Measurements from ENCODE around the gene LYPD5.
A peak's percentile ranks its signal among the peaks of the same experiment; 100 is the strongest.

The LYPD5 gene

DNA sequence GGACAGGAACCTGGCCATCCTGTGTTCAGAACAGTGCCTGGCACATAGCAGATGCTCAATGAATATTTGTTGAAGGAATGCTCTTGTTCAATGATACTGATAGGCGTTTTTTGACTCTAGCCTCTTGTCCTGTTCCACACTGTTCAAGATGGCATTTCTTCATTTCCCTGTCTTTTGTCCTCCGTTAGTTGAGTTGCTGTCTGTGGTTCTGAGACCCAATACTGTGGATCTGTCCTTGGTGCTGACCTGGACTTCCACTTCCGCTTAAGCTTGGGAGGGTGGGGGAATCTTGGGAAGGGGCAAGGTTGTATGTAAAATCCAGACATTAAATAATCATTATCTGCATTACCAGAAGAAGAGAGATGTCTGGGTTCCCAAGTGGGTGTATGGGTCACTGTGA lies 13.2 kb downstream of the LYPD5 start:
- Histone ChIP-seq H2AFZ (ENCODE audit: low read depth, low read length) (no peak overlapping the region), H3K4me3 (ENCODE audit: low read depth in 1 of 2, low read length in 2 of 2) (no peak overlapping the region), H3K79me2 (ENCODE audit: insufficient read depth, low read length) (no peaks in the 10 kb centered on the region), H3K9ac (ENCODE audit: low read depth, low read length) (no peak overlapping the region), H3K27ac (ENCODE audit: low read length) (no peak overlapping the region), H3K36me3 (ENCODE audit: insufficient read depth, low read length) (no peaks in the 10 kb centered on the region), H3K4me2 (ENCODE audit: insufficient read depth, low read length) (no peak overlapping the region), H4K20me1 (ENCODE audit: insufficient read depth, low read length) (no peaks in the 10 kb centered on the region), H3K9me3 (ENCODE audit: insufficient read depth, low read length, severe bottlenecking) (no peaks in the 10 kb centered on the region), H3K4me1 (ENCODE audit: insufficient read depth, low read length) (peaks cover 15% of the 10 kb centered on the region), H3K27me3 (ENCODE audit: insufficient read depth, low read length, poor library complexity) (no peaks in the 10 kb centered on the region)
- no peak for TF ChIP-seq EZH2 (IDR thresholded peaks at IDR 0.05; ENCODE audit: borderline replicate concordance, low read depth, low read length, severe bottlenecking)
- TF ChIP-seq, protein P1, sequence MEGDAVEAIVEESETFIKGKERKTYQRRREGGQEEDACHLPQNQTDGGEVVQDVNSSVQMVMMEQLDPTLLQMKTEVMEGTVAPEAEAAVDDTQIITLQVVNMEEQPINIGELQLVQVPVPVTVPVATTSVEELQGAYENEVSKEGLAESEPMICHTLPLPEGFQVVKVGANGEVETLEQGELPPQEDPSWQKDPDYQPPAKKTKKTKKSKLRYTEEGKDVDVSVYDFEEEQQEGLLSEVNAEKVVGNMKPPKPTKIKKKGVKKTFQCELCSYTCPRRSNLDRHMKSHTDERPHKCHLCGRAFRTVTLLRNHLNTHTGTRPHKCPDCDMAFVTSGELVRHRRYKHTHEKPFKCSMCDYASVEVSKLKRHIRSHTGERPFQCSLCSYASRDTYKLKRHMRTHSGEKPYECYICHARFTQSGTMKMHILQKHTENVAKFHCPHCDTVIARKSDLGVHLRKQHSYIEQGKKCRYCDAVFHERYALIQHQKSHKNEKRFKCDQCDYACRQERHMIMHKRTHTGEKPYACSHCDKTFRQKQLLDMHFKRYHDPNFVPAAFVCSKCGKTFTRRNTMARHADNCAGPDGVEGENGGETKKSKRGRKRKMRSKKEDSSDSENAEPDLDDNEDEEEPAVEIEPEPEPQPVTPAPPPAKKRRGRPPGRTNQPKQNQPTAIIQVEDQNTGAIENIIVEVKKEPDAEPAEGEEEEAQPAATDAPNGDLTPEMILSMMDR (IDR thresholded peaks at IDR 0.05; ENCODE audit: borderline replicate concordance, extremely low read depth, low read length, poor library complexity, severe bottlenecking), result no peak
- peak; percentile 30; the same call in 1 of the 3 replicates for ATAC-seq (ENCODE audit: insufficient read depth, low read depth)
- peak; percentile 59 for DNase-seq

DNA sequence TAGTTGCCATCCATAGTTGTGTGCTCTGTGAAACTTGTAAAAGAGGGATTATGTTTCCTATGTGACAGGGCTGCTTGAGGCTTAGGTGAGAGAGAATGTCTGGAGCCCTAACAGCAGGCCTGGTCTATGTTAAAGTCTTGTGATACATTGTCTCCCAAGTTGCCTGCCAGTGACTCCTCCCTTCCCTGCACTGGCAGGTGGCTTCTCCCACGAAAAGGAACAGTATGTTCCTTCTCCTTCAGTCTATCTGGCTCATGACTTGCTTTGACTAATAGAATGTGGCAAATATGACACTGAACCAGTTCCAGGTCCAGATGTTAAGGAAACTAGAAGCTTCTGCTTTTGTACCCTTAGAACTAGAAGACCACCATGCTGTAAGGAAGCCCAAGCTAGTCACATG lies 15.6 kb downstream of the LYPD5 start:
- no peaks in the 10 kb centered on the region for H3K27me3 ChIP-seq (ENCODE audit: insufficient read depth, low read length, poor library complexity)
- H4K20me1 ChIP-seq (ENCODE audit: insufficient read depth, low read length), result no peaks in the 10 kb centered on the region
- no peak for DNase-seq
- H3K4me3 ChIP-seq (ENCODE audit: low read depth in 1 of 2, low read length in 2 of 2), result no peak overlapping the region
- H3K36me3 ChIP-seq (ENCODE audit: insufficient read depth, low read length), result no peaks in the 10 kb centered on the region
- H3K4me1 ChIP-seq (ENCODE audit: insufficient read depth, low read length), result peaks cover 22% of the 10 kb centered on the region
- H3K79me2 ChIP-seq (ENCODE audit: insufficient read depth, low read length), result no peaks in the 10 kb centered on the region
- no peaks in the 10 kb centered on the region for H3K9me3 ChIP-seq (ENCODE audit: insufficient read depth, low read length, severe bottlenecking)
- H3K4me2 ChIP-seq (ENCODE audit: insufficient read depth, low read length), result no peak overlapping the region
- ATAC-seq (ENCODE audit: insufficient read depth, low read depth), result no peak
- TF ChIP-seq, protein P1 (IDR thresholded peaks at IDR 0.05; ENCODE audit: borderline replicate concordance, extremely low read depth, low read length, poor library complexity, severe bottlenecking), result no peak
- TF ChIP-seq EZH2 (IDR thresholded peaks at IDR 0.05; ENCODE audit: borderline replicate concordance, low read depth, low read length, severe bottlenecking), result no peak
- H3K27ac ChIP-seq (ENCODE audit: low read length), result no peak overlapping the region
- no peak overlapping the region for H2AFZ ChIP-seq (ENCODE audit: low read depth, low read length)
- H3K9ac ChIP-seq (ENCODE audit: low read depth, low read length), result no peak overlapping the region

DNA sequence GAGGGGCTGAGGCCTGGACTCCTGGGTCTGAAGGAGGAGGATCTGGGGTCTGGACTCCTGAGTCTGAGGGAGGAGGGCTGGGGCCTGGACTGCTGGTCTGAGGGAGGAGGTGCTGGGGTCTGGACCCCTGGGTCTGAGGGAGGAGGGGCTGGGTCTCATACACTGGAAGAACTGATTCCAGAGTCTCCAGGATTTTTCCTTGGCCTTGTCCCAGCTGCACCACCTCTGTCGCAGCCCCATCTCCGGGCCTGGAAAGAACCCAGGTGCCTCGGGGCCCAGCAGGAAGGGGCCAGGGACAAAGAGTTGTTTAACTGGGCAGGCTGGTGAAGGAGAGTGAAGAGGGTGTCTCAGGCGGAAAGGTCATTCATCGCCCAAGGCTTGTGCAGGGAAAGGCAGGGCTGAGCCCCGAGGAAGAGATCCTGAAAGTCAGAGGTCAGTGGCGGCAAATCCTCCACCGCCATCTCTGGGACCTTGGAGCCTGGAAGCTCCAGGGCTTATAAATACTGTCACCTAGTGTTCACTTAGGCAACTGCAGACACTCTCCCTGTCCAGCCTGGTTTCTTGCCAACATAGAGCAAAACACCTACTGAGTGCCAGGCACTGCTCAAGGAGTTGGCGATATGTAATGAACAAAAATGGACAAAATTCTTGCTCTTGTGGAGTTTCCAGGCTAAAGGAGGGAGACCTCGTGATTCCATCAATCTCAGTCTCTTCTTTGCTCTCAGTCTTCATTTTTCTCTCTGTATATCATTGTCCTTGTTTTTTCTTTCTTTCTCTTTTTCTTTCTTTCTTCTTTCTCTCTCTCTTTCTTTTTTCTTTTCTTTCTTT lies 17.1 kb downstream of the LYPD5 start:
- ATAC-seq (ENCODE audit: insufficient read depth, low read depth) (peak; percentile 72), DNase-seq (peak; percentile 67)
- Histone ChIP-seq H2AFZ (ENCODE audit: low read depth, low read length) (peak overlapping the region; percentile 88), H3K27ac (ENCODE audit: low read length) (peak overlapping the region; percentile 92), H4K20me1 (ENCODE audit: insufficient read depth, low read length) (no peaks in the 10 kb centered on the region), H3K79me2 (ENCODE audit: insufficient read depth, low read length) (no peaks in the 10 kb centered on the region), H3K36me3 (ENCODE audit: insufficient read depth, low read length) (no peaks in the 10 kb centered on the region), H3K4me2 (ENCODE audit: insufficient read depth, low read length) (peak overlapping the region; percentile 65), H3K4me1 (ENCODE audit: insufficient read depth, low read length) (peaks cover 22% of the 10 kb centered on the region), H3K9ac (ENCODE audit: low read depth, low read length) (peak overlapping the region; percentile 54), H3K9me3 (ENCODE audit: insufficient read depth, low read length, severe bottlenecking) (no peaks in the 10 kb centered on the region), H3K4me3 (ENCODE audit: low read depth in 1 of 2, low read length in 2 of 2) (peak overlapping the region in 1 of 2 experiments; percentile 39; a peak in 2 of 4 replicates), H3K27me3 (ENCODE audit: insufficient read depth, low read length, poor library complexity) (no peaks in the 10 kb centered on the region)
- no peak for TF ChIP-seq EZH2 (IDR thresholded peaks at IDR 0.05; ENCODE audit: borderline replicate concordance, low read depth, low read length, severe bottlenecking)
- TF ChIP-seq, protein P1 (IDR thresholded peaks at IDR 0.05; ENCODE audit: borderline replicate concordance, extremely low read depth, low read length, poor library complexity, severe bottlenecking), result peak; percentile 100

All from DND-41 (cell line).